Activated CD8-positive, alpha-beta memory T cell treated with anti-CD3 and anti-CD28 coated beads for 24 hours (primary cell): ENCODE data around the gene IFNG-AS1.

Source experiments
- DNase-seq: peaks from one replicate; pipeline ENCODE4 v3.0.0-alpha.2; 2020

IFNG-AS1 gene

DNA sequence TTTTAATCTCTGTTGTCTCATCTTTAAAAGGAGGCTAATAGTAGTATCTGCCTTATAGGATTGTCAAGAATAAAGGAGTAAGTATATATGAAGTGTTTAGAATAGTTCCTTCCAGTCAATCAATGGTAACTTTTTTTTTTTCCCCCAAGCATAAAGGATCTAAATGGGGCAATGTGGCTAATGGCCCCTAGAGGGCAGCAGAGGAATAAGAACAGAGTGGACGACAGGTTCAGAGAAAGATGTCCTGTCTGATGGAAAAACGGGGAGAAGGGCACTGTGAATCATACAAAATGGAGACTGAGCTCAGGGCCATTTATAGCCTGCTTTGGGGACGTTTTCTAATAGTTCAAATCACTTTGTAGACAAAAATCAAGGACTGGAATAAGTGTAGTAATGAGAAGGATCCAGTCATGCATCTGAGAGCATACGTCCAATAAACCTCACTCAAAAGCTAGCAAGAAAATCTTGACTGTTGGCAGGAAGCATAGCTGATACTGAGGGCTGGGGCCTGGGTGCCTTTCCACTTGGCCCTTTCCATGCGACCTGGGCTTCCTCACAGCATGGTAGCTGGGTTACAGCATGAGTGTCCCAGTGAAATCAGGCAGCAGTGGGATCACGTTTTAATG is 51.3 kb downstream of the IFNG-AS1 start:
- DNase-seq = peak; percentile 80

DNA sequence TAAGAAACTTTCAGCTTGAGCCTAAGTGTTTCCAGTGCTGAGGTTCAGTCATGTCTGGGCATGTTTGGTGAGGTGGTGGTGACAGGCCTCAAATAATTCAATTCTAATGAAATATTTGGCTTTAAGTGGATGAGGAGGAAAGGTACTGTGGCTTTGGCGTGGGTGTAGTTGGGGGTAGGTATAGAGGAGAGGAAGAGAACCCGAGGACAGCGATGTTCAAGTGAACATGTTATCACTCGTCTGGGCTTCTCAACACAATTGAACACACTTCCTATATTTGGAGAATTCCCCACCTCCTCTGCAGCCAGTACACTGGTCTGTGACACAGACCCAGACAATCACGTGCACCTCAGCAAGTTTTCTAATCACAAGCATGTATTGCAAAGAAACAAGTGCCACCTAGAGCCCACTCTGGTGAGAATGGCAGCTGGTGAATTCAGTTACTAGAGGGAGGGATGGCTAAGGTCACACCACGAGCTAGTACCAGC is 53.0 kb downstream of the IFNG-AS1 start:
- peak; percentile 66 for DNase-seq

DNA sequence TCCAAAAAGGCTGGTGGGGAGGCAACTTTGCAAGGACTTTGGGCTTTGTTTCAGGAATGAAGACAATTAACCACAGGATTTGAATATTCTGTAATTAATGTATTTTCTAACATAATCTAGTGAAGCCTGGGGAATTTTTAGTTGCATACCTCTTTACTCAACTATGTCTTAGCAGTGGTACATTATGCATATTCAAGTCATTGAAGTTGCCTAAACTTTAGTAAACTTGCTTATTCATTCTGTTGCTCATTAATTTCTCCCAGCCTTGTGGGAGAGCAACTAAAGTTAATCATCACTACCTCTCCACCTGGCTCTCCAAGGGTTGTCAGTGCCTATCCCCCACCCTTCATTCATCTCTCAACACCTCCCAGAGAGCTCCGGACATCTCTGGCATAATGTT is 54.2 kb downstream of the IFNG-AS1 start:
- no peak for DNase-seq

DNA sequence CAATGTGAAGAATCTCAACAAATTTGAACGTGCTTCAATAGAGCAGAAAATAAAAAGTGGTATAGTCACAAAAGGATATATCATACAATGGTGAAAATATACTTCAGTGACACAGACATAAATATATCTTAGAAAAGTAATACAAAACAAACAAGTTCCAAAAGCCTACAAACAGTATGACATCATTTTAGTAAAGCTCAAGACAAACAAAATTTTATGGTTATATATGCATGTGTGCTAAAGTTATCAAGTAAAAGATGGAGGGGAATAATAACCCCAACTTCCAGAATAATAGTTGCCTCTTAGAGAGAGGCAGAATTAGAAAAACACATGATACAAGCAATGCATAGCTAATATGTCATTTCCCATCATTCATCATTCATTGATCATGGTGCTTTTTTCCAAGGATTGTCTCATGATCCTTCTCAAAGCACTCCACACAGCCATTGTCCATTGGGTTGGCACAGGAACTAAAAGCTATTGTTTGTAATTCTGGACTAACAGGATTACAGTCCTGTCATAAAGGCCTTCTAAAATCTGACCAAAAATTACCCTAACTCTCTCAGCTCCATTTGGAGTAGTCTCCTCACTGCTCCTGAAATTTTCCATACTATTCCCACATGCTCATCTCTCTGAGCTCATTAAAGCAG is 59.5 kb downstream of the IFNG-AS1 start:
- no peak for DNase-seq

DNA sequence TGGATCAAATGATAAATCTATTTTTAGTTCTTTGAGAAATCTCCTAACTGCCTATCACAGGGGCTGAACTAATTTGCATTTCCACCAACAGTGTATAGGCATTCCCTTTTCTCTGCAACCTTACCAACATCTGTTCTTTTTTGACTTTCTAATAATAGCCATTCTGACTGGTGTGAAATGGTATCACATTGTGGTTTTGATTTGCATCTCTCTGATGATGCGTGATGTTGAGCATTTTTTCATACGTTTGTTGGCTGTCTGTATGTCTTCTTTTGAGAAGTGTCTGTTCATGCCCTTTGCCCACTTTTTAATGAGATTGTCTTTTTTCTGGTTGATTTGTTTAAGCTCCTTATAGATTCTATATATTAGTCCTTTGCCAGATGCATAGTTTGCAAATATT is 67.1 kb downstream of the IFNG-AS1 start:
- DNase-seq = no peak

DNA sequence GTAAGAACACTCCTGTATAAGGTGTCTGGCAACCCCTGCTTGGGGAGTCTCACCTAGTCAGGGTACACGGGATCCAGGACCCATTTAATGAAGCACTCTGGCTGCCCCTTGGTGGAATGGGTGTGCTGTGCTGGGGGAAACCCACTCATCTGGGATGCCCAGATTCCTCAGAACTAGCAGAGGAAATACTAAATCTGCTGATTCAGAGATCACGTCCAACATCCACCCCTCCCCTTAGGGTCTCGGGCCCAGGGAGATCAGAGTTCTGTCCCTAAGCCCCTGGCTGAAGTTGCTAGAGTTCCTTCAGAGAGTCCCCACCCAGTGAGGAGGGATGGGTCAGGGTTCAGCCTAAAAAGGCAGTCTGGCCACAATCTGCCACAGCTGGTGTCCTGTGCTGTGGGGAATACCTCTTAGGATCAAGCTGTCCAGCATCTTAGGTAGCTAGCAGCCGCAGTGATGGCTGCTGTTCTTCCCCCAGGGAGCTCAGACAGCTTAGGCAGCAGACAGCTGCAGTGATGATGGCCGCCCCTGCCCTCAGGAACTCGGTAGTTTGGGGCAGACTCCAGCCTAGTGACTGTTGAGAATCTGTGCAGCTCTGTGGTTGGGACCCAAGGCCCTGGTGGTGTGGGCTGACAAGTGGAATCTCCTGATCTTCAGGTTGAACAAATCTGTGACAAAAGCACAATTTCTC is 74.8 kb downstream of the IFNG-AS1 start:
- no peak for DNase-seq

DNA sequence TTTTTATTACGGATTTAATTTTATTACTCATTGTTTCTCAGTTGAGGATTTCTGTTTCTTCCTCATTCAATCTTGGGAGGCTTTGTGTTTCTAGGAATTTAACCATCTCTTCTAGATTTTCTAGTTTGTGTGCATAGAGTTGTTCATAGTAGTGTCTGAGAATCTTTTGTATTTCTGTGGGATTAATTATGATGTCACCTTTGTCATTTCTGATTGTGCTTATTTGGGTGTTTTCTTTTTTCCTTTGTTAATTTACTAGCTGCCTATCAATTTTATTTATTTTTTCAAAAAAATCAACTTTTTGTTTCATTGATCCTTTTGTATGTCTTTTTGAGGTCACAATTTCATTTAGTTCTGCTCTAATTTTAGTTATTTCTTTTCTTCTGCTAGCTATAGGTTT is 75.9 kb downstream of the IFNG-AS1 start:
- DNase-seq = no peak

DNA sequence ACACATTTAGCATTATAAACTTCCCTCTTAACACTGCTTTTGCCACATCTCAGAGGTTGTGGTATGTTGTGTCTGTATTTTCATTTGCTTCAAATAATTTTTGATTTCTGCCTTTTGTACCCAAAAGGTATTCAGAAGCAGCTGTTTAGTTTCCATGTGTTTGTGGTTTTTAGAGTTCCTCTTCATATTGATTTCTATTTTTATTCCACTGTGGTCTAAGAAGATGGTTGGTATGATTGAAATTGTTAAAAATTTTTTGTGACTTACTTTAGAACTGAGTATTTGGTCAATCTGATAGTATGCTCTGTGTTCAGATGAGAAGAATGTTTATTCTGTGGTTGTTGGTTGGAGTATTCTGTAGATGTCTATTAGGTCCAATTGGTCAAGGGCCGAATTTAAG is 76.4 kb downstream of the IFNG-AS1 start:
- no peak for DNase-seq

DNA sequence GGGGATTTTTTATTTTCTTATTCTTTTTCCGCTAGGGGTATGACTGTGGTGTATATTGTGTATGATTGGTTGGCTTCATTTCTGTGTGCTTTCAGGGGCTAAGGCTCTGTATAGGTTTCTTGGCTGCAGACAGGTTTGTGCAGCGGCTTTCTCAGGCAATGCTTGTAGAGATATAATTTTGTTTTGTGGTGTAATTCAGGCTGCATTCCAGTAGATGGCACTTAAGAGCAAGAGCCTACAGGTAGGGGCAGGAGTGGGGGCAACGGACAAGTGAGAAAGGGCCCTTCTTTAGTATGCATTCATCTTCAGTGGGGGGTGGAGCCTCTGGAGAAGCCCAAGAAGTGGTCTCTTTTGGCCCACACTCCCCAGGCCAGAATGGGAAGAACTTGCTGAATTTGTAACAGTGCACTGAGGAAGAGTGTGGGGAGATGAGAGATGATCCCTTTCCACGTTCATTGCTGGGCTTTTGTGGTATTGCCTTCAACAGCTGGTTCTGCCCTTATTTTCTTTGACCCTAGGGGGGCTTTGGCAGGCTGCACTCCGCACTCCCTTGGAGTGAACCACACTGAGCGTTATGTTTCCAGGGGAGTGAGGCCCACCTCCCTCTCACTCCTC is 78.6 kb downstream of the IFNG-AS1 start:
- no peak for DNase-seq

DNA sequence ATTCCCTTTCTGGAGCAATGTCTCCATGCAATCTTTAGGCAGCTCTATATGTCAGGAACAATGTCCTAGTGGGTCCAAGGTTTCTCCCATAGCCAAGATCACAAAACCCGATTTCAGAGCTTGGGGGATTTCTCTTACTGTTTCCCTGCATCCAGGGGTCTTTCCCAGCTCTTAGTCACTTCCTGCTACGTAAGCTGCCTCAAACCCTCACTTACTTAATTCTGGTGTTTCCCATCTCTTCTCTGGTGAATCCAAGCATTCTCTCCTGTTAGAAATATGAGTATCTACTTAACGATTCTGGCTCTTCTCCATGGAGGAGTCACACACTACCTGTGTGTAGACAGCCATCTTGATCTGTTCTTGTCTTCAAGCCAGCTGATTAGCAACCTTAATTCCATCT is 80.0 kb downstream of the IFNG-AS1 start:
- no peak for DNase-seq
